GM19240 (cell line): ENCODE measurements around the gene MTHFD2.
"Not testable (repeated sequence)": the region's sequence is repeated elsewhere in the genome, so short reads cannot be mapped to it uniquely, and the experiment has no call there.

ENCODE experiments used
- DNase-seq: peaks from one replicate; pipeline ENCODE4 v3.0.0; 2011; ENCODE audit warnings: low spot score; ENCODE audit not compliant: insufficient read length

The MTHFD2 gene

DNA sequence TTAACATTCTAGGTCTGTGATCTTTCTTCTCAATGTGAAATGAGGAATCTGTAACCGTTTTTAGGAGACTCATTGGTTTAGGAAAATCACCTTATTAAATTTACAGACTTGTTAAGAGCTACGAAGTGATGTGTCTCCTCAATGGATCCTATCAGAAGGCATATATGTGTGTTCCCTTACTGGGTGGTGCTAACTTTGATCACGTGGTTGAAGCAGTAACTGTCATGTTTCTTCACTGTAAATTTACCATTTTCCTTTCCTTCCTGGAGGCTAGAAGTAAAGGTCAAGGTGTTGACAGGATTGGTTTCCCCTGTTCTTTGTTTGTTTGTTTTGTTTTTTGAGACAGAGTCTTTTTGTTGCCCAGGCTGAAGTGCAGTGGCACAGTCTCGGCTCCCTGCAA, 1.4 kb upstream of the MTHFD2 start:
- no peak for DNase-seq

DNA sequence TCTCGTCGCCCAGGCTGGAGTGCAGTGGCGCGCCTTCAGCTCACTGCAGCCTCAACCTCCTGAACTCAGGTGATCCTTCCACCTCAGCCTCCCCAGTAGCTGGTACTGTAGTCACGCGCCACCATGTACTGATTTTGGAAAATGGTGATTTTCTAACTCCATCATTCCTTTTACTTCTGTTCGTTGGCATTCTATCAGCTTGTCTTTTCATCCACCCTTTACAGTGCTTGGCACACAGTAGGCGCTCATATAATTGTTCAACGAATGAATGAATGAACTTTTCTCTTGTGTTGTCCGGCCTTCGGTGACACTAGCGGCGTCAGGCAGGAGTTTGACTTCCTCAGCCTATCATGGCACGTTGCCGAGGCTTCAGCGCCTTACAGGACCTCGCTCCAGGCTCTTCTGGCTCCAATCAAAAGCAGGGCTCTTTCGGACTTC, 373 bp upstream of the MTHFD2 start:
- no peak for DNase-seq

DNA sequence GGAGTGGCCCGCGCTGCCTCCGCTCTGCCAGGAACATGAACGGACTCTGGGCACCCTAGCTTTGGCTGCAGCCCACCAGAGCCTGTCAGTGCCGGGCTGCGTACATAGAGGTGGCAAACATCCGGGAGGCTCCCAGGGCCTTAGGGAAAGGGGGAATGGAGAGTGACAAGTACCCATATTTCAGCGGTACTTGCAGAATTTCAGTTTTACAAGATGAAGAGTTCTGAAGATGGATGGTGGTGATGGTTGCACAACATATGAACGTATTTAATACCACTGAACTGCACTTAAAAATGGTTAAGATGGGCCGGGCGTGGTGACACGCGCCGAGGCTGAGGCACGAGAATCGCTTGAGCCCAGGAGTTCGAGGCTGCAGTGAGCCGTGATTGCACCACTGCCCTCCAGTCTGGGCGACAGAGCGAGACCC, 873 bp downstream of the MTHFD2 start:
- DNase-seq: no peak

DNA sequence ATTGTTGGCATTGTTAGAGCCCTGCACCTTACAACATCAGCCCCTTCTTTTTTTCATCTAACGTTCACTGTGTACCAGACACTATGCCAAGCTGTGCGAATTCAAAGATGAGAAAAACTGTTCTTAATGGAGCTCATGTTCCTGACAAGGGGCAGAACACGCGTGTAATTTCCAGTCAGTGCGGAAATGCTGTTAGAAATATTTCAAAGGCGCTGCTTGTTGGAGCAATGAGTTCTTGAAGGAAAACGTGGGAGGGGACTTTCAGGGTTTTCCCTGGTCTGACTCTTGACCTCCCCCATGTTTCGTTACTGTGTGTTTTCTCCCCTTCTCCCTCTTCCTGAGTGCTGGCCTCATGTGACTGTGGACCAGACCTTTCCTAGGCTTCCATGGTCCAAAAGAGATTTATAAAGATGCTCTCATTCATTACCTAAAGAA, 1.5 kb downstream of the MTHFD2 start:
- no peak for DNase-seq

DNA sequence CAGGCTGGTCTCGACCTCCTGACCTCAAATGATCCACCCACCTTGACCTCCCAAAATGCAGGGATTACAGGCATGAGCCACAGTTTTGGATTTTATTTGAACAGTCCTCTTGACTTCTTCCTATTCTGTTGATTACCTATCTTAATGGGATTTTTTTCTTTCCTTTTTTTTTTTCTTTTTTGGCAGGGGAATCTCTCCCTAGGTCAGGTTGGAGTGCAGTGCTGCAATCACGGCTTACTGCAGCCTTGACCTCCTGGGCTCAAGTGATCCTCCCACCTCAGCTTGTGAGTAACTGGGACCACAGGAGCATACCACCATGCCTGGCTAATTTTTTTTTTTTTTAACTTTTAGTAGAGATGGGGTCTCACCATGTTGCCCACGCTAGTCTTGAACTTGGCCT, 2.8 kb downstream of the MTHFD2 start:
- no peak for DNase-seq

DNA sequence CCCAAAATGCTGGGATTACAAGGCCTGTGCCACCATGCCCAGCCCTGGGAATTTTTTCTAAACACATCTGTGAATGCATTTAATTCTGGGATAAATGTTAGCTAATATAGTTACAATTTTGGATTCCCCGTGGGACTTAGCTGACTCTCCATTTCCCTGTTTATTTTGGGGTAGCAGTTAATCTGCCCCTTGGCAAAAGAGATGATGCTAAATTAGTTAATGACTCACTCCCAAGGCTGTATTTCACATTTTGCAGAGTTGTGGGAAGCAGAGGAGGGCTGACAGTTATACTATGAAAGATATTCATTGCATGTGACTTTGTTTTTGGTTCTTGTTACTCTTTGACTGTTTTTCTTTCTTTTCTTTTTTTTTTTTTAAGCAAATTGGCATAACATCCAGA, 3.2 kb downstream of the MTHFD2 start:
- no peak for DNase-seq

DNA sequence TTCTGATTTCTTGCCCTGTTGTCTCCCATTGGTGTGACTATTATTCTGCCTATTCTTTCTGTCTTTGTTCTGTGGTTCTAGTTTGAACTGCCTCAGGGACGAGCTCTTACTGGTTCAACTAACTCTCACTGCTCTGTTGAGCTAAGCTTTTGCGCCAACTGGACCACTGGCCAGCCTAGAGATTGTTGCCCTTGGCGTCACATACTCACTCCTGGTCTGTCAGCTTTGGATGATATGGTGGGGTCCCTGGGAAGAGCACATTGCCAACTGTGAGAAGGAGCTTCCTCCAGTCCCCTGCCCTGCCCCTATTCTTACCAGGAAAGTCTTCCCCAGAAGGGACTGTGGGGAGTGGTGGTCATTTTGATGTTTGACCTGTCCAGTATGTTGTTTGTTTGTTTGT, 6.0 kb downstream of the MTHFD2 start:
- no peak for DNase-seq

DNA sequence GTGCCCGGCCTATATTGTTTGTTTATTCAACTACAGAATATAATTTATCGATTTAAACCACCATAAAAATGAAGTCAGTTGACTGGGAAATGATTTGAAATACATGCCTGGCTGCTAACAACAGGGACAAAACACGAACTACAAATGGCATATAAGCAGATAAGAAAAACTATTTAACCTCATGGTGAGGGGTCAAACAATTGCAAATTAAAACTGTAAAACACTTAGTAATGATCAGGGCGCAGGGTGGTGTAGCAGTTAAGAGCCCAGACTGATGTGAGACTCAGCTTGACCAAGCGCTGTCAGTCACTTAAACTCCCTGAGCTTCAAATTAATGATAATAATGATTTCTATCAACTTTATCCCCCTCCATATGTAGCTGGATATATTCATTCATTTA, 6.7 kb downstream of the MTHFD2 start:
- no peak for DNase-seq

DNA sequence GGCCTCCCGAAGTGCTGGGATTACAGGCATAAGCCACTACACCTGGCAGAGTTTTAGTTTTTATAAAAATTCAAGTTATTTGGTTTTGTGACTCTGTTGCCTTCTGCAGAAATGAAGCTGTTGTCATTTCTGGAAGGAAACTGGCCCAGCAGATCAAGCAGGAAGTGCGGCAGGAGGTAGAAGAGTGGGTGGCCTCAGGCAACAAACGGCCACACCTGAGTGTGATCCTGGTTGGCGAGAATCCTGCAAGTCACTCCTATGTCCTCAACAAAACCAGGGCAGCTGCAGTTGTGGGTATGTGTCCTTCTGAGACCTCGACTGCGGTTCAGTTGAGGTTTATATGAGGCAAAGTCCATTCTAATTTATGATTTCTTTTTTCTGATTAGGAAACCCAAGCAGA, 7.2 kb downstream of the MTHFD2 start:
- DNase-seq: no peak

DNA sequence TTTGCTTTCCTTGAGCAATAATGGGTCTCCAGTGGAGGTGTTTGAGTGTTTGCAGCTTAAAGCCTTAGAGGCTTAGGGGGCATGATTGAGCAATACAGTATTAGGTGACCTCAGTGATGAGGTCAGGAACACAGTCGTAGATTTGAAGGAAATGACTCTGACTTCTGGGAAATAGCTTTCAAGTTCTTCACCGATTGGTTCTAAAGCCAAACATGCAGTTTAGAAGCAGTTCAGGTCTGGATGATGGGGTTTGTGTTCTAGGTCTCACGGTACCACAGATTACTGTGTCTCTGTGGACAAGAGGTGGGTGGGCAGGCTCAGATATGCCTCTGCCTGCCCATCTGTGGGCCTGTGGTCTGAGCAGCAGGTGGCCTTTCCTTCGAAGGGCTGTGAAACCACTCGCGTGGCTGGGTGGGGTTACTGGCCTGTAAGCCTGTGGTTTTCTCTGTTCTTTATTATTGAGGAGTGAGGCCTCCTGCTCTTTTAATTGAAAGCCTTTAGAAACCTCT, 7.8 kb downstream of the MTHFD2 start:
- DNase-seq: peak; percentile 18

DNA sequence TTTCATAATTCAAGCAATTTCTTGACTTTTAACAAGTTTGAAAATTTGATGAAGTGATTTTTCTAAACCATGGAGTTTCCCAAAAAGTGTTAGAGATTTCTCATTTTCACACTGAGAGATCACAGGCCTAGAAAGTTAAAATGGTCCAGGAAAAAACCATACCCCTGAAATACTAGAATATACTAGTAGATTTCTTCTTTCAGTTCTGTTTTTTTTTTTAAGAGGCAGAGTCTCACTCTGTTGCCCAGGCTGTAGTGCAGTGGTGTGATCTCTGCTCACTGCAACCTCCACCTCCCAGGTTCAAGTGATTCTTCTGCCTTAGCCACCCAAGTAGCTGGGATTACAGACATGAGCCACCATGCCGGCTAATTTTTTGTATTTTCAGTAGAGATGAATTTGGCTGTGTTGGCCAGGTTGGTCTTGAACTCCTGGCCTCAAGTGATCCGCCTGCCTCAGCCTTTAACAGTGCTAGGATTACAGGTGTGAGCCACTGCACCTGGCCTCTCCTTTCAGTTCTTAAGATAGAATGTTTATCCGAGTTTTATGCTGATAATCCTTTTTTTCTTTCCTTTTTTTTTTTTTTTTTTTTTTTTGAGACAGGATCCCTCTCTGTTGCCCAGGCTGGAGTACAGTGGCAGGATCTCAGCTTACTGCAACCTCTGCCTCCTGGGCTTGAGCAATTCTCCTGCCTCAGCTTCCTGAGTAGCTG, 14.4 kb downstream of the MTHFD2 start:
- no peak for DNase-seq

DNA sequence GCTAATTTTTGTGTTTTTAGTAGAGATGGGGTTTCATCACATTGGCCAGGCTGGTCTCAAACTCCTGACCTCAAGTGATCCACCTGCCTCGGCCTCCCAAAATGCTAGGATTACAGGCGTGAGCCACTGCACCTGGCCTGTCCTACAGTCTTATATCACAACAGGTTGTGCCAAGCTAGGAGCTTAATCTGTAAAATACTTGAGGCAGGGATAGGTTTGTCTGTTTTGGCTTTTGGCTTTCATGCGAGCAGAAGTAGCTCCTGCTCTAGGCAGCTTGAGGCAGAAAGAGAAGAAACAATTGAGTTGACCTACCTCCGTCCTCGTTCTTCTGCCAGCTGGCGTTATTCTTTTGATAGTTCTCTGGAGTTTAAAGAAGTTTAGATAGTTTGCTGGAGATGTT, 17.4 kb downstream of the MTHFD2 start:
- not testable (repeated sequence) for DNase-seq

DNA sequence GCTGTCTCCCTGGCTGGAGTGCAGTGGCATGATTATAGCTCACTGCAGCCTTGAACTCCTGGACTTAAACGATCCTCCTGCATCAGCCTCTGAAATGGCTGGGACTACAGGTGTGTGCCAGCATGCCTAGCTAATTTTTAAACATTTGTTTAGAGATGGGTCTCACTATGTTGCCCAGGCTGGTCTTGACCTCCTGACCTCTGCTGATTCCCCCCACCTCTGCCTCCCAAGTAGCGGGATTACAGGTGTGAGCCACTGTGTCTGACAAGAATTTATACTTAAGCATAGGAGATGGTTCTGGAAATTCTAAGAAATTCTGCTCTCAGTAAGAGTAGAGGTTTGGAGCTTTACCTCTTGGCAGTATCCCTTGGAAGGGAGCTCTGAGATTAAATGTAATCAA, 18.2 kb downstream of the MTHFD2 start:
- no peak for DNase-seq

DNA sequence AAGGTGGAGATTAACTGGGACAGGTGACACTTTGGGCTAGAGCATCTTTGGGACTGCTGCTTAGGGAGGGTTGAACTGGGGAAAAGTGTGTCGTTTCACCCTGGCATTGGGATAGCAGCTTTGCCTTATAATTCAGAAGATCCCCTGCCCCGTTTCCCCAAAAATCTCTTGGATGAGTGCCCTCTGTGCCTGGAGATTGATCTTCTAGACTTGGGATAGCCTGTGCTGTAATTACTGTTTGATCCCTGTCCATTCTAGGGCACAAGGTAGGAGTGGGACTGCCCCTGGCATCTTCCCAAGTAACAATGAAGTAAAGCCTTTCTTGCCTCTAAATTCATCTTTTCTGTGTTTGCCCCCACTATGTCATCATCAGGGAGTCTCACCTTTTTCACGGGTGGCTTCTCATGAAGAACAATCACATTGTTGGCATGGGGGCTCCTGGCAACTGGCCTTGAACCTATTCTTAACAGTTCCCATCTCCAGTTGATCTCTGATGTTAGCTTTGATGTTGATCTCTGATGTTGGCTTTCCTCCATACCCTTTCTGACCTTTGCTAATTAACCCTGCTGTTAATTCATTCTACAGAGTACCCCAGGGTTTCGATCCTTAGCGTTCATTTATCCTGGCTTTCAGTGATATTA, 21.6 kb downstream of the MTHFD2 start:
- DNase-seq: no peak

DNA sequence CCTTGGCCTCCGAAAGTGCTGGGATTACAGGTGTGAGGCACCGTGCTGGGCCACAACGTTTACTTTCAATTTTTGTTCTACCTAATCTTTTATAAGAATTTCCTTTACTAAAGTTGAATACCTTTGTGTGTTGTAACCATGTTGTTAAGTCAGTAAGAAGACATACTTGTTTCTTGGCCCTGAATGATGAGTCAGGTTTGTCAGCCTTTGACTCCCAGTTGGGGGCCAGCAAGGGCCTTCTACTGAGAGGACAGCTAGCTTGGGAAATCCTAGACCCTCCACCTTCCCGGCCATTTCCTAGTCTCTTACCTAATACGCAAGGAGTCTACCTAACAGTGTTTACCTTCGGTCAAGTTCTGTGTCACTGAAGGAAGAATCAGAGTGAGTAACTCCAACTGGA, 22.7 kb downstream of the MTHFD2 start:
- DNase-seq: no peak

DNA sequence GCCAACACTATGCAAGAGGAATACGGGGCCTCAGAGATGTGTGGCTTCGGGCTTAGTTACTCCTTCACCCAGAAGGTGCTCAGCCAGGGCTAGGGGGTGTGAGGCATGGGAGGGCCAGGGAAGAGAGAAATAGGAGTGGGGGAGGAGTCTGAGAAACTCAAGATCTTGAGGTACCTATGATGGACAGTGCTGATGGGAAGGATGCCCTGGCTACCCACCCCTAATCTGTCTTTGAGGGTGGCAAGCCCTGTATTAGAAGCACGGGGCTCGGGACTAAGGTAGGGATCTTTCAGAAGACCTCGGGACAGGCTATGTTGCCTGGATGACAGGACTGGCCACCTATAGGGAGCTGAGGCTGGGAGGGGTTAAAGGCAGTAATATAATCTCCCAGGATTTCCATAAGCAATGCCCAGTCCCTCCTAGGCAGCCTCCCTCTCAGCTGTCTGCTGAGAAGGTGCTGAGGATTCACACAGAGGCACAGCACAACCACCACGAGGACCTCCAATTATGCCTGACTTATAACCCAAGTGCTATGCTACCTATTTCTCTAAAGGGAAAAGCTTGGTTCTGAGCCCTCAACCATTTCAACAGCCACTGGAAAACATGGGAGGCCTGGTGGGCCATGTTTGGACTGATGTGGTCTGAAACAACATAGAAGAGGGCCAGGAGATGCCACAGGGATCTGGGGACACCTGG, 23.3 kb downstream of the MTHFD2 start:
- no peak for DNase-seq

DNA sequence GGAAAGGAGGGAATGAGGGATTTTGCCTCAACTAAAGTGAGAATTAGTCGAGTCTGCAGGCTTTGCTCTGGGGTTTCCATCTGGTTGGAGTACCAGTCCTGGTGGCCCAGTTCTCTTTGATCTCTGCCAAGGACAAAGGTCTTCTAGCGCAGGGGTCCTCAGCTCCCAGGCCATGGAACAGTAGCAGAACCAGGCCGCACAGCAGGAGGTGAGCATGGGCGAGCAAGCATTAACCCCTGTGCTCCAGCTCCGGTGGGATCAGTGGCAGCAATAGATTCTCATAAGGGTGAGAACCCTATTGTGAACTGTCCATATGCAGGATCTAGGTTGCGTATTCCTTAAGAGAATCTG, 23.9 kb downstream of the MTHFD2 start:
- DNase-seq: no peak

DNA sequence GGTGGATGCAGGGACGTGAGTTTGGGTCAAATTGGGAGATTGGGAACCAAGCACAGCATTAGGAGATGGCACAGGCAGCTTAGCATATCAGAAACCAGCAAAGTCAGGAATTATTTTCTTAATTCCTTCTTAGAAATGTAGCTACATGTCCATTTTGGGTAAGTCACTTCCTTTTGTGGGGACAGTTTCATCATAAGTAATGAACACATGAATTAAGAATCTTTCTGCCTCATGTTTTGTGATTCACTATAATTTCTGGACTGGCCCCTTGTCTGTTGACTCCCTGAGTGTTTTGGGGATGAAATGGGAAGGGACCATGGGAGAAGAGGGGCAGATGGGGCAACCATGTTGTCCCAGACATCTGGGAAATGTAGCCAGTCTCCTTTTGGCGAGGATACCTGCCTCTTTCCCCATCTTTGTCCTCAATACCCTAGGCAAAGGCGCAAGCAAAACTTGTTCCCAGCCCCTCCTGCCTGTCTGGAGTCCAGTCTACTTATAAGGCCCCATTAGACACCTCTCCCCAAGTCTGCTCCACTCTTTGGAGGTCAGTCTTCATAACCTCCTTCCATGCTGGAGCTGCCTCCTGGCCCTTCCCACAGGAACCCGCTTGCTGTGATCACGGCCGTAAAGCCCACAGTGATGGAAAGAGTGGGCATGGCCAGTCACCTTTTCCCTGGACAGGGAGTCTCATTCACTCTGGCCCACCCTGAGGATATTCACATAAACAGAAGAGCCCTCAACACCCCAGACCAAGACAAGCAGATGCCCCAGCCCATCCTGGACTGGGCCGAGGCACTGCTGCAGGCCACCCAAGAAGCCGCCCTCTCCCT, 25.7 kb downstream of the MTHFD2 start:
- no peak for DNase-seq

DNA sequence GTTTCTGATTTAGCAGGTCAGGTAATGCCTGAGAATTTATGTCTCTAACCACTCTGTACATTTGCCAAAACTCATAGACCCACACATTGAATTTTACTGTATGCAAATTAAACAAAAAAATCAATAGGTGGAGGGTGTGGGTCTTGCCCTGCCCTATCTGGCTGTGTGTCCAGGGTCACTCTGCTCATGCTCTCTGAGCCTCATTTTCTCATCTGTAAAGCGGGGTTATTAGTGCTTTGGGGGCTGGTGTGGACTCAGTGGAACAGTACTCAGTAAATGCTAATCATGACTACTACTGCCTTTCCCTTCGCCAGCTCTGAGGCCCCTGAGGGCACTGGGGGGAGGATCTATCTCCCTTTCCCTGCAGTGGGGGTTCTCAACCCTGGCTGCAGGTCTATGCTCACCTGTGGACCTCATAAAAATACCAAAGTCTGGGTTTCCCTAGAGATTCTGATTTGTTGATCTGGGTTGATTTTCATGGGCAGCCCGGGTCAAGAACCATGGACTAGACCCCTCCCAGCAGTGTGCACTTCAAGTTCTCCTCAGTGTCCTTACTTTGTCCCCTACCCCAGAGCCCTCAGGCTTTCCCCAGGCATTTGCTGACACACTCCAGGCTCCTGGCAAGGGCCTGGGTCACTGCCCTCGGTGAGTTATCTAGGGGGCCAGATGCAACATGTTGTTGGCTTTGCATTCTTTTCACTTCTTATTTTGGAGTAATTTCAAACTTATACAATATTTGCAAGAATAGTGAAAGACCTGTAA, 27.5 kb downstream of the MTHFD2 start:
- no peak for DNase-seq

DNA sequence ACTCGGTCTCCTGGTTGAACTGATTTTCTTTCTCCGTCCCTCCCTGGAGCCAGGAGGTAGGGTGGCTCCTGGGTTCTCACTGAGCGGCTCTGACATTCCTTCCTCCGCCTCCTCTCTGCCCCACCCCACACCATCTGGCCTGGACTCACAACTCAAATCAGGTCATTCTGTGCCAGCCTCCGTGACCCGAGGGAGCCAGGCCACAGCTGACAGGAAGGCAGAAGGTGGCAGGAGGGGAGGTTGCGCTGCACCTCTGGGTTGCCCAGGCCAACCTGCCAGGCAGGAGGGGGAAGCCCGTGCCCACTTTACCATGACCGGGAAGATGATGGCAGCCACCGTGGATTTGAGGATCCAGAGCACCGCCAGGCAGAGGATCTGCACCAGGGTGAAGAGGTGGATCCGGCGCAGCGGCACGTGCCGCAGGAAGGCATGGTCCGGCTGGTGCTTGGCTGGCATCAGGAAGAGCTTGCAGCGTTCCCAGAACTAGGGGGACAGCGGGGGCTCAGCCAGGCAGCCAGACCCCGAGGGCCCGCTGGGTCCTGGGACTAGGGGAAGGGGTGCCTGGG, 28.3 kb downstream of the MTHFD2 start:
- DNase-seq: no peak

DNA sequence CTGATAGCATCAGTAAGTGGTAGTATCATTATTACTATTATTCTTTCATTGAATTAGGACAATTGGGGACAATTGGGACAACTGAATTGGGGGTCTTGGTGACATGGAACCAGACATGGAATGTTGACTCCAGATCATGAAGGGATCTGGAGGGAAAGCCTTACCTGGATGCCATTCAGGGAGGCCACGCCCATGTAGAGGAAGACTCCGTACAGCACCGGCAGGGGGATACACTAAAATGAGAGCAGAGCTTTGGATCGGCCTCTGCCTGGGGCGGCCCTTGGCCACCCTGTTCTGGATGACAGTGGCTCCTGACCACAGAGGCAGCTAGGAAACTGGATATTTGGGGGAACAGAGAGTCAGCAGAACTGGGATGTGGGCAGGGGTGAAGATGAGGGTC, 29.2 kb downstream of the MTHFD2 start:
- no peak for DNase-seq
